GM18951 (cell line): ENCODE data around the gene PEX5L.
"Not testable (repeated sequence)": the region's sequence is repeated elsewhere in the genome, so short reads cannot be mapped to it uniquely, and the experiment has no call there.

ENCODE experiments used
- POLR2A ChIP-seq: IDR thresholded peaks from 4 replicates; pipeline ENCODE4 v1.6.1; 2011; ENCODE audit warnings: mild to moderate bottlenecking; ENCODE audit not compliant: insufficient read length, insufficient read depth; ENCODE audit errors: extremely low read depth
- in situ Hi-C: fragments of 300-500 bp; cut with MboI; formaldehyde crosslinking; loops from one replicate; pipeline ENCODE4 v1.12.0; 2022; ENCODE audit warnings: low sequenced_read_pairs, mixed read lengths, inconsistent platforms; ENCODE audit not compliant: unreplicated experiment

Gene PEX5L

DNA sequence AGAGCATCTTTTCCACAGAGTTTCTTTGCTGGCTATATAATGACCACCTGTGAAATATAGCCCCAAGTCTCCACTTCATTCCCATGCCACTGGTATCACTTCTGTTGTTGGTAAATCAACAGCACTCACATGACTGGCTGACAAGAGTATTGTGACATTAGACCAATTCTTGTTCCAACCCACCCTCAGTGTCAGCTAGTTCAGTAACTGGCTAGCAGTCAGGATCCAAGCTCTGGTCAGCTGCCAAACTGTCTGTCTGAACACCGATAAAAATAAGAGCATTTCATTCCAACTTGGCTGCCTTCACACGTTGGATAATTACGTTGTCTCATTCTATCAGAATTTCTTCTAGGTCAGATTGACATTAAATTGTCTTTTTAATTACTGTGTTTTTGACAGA, 217.4 kb downstream of the PEX5L start:
- in situ Hi-C loops = loop anchor here (10.0 kb wide), 1 partner anchor 775 kb away; no protein-coding TSS in a partner anchor
- TF ChIP-seq POLR2A = no peak

DNA sequence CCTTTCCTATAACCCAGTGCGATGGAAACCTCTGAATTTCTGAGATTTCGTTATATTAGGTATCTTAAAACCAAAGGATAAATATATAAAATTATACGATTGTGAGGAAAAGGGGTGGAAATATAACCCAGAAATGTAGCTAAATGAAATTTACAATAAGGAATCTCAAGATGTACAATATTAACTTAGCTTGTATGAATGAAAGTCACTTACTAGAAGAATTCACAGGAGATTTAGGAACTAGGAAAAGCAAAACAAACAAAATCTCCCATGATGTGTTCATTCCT, 224.7 kb downstream of the PEX5L start:
- in situ Hi-C loops = loop anchor here (10.0 kb wide), 1 partner anchor 783 kb away; no protein-coding TSS in a partner anchor
- no peak for TF ChIP-seq POLR2A

DNA sequence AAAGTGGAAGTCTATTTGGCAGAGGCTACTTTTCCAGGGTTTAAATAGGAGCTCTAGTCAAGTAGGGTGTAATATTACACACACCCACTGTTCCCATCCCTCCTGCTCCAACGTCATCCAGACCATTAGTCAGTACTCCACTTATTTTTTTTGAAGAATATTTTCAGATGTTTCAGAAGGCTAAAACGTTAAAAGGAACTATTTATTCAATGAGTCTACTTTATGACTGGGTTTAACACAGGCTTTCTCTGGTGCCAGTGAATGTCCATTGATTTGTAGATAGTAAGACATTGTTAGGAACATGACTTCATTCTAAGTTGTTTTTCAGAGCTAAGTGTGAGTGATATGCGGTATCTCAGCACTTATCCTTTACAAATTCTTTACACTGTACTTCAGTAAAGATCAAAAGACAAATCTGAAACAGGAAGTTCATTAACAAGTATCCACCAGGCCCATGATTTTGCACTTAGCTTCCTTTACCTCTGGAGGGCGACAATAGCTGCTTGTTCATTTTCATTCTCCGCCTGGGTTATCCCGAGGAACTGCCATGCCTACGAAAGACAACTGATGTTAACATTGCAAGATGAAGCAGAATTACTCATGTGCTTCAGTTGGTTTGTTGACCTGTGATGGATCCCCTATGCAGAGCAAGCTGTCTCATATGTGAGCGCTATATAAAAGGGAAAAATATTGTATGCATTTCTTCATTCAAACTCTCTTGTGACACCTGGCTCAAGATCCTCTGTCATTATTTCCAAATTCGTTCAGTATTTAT, 225.2 kb downstream of the PEX5L start:
- no peak for TF ChIP-seq POLR2A
- in situ Hi-C loops = loop anchor here (10.0 kb wide), 1 partner anchor 783 kb away; no protein-coding TSS in a partner anchor

DNA sequence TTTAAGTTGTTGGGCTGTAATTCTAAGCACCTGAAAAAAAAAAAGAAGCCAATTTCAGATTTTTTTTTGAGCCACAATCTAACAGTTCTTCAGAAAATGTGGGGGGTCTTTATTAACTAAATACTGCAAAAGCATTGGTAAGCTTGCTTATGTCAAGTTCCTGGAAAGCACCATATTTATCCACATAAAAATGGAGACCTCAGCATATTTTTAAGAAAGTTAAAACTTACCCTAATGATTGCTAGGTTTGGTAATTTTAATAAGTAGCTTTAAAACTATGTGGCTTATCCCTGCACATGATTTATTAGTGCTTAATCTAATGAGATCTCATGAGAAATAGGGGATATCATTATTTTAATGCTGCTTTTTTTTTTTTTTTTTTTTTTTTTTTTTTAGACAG, 227.1 kb downstream of the PEX5L start:
- in situ Hi-C loops = loop anchor here (10.0 kb wide), 1 partner anchor 785 kb away; no protein-coding TSS in a partner anchor
- TF ChIP-seq POLR2A = no peak

DNA sequence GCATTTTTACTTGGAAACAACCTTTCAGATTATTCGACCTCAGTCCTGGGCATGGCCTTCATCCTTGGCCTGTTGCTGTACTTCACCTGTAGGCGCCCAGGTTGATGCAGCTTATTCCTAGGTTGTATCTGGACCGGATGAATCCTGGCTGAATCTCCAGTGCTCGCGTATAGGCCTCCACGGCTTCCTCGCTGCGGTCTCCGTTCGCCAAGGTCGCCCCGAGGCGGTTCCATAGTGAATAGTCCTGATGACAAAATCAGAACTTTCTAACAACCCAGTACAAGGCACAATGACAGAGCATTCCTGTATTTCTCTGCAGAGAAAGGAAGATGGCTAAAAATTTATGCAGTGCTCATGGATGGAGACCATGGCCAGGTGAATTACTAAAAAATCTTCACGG, 229.1 kb downstream of the PEX5L start:
- TF ChIP-seq POLR2A = no peak
- in situ Hi-C loops = no loop called here

DNA sequence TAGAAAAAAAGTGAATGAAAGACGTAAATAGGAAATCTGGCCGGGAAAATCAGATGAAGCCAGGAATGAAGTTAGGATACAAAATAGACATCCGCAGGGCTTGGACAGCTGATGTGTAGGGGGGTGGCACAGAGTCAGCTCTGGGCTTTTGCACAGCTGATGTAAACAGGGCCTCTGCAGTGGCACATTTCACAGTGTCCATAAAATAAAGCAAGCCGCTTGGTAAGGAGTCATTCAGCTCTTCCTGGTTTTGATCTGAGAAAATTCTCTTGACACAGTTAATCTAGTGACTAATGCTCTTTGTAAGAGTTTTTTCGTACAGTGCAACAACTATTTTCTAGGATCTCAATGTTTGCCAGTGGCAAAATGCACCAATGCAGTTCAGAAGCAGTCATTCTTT, 230.6 kb downstream of the PEX5L start:
- no peak for TF ChIP-seq POLR2A
- in situ Hi-C loops = no loop called here

DNA sequence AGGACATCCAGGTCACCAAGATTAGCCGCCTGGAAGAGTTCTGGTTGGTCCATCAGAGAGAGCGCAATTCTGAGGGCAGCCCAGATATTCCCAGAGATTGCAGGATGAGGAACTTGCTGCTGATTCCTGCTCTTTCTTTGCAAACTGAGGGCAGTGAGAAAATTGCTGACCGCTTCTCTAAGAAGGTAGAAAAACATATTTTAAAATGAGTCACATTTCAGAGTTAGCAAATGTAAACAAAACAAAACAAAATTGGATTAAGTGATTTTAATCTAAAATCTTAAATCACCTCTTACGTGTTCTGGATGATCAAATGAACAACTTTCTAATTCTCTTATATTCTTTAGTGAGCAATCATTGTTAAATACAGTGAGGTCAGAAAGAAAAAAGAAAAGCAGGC, 234.9 kb downstream of the PEX5L start:
- no peak for TF ChIP-seq POLR2A
- in situ Hi-C loops = no loop called here

DNA sequence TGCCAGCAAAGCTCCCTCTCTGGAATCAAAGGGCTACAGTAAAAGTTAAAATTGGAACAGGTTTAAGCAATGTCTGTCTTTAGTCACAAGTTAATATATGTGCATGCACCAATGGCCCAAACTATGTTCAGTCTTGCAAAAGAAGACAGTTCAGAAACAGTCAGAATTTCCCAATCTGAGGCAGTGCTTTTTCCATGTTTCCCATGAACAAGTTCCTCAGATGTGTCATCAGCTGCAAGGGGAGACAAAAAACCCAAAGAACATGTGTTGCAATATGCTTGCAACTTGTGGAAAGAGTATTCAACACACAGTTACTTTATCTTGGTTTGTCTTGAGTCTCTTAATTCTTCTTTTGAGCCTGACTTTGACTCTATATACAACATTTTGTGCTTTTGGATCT, 235.5 kb downstream of the PEX5L start:
- in situ Hi-C loops = no loop called here

DNA sequence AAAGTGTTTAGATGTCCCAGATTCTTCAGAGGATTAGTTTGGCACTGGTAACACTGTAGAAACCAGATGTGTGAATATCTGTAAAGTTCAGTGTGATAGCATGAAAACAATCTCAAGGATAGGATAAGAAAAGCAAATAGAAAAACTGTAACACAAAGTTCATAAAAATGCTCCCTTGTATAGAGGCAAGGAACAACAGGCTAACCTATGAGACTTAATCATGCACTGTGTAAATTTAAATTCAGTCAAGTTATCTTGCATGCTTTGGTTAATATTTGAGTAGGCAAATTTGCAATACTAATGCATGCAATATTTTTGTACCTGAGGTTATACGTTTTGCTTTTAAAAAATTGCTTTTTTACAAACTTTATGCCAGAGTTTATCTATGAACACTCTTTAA, 239.5 kb downstream of the PEX5L start:
- TF ChIP-seq POLR2A = no peak
- in situ Hi-C loops = no loop called here

More for the DNA sequence above, 235.5 kb downstream of the PEX5L start:
- TF ChIP-seq POLR2A = no peak

DNA sequence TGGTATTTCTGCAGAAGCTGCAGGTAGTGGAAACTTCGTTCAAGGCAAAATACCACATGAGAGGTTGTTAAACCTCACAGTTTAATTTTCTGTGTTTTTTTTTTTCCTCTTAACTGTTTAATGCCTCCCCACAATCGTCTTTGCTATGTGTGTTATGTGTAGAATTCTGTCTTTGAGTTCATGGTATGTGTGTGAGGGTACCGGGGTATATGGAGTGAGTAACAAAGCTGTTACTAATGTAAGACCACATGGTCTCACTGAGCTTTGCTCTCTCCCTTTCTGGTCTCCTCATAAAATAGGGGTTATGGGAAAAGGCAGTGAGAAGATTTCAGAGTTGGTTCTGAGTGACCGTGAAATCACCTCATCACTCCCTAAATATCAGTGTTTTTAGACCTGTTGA, 240.3 kb downstream of the PEX5L start:
- in situ Hi-C loops = no loop called here
- TF ChIP-seq POLR2A = no peak

DNA sequence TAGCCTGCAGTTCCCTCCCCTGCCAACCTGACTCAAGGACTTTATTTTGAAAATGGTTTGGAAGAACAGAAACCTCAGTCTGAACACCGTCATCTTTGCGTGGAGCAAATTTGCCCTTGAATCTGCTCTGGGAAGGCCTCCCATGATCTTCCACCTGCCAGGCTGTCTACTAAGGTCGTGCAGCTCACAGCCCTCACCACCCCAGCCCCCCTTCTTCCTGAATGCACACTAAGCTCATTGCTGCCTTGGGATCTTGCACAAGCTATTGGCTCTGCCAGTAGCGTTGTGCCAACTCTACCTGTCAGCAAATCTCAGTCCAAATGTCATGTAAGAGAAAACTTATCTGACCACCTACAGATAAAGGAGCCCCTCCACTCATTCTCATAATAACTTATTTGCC, 242.4 kb downstream of the PEX5L start:
- in situ Hi-C loops = no loop called here
- no peak for TF ChIP-seq POLR2A

DNA sequence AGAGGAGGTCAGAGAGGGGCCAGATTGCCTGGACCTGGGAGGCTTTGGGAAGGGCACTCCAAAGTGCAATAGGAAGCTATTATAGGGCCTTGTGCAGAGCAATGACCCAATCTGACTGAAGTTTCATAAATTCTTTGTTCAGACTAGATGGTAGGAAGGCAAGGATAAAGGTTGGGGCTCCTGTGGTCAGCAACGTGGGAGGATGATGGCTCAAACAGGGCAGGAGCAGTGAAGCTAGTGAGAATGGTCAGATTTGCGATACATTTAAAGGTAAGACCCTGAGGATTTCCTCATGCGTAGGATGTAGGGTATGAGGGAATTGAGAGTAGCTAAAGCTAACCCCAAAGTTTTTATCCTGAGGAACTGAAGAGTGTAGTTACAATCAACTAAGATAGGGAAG, 244.9 kb downstream of the PEX5L start:
- TF ChIP-seq POLR2A = no peak
- in situ Hi-C loops = no loop called here

DNA sequence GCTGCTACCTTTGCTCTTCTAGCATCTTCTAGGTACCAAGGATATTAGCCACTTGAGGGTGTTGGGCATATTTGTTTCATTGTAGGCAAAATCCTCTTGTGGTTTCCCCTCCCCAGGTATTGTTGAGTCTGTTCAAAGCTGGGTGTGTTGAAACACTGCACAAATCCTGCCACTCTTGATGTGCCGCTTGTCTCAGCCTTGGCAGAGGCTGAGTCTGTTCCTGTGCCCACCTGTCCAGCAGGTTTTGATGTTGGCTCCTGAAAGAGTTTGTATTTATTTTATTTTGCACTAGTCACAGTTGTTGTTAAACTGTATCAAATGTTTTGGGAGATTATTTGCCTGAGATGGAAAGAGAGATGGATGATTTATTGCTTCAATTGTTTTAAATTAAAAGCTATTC, 247.7 kb downstream of the PEX5L start:
- no peak for TF ChIP-seq POLR2A
- in situ Hi-C loops = no loop called here

DNA sequence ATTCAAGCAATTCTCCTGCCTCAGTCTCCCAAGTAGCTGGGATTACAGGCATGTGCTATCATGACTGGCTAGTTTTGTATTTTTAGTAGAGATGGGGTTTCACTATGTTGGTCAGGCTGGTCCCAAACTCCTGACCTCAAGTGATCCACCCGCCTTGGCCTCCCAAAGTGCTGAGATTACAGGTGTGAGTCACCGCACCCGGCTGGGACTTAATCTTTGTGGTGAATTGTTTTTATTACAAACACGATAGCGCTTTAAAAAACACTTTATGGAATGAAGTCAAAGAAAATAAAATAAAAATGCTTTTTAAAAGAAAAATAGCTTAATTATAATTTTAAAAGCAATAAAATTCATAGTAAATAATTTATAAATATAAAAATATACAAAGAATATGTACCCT, 253.9 kb downstream of the PEX5L start:
- in situ Hi-C loops = not testable (repeated sequence)

DNA sequence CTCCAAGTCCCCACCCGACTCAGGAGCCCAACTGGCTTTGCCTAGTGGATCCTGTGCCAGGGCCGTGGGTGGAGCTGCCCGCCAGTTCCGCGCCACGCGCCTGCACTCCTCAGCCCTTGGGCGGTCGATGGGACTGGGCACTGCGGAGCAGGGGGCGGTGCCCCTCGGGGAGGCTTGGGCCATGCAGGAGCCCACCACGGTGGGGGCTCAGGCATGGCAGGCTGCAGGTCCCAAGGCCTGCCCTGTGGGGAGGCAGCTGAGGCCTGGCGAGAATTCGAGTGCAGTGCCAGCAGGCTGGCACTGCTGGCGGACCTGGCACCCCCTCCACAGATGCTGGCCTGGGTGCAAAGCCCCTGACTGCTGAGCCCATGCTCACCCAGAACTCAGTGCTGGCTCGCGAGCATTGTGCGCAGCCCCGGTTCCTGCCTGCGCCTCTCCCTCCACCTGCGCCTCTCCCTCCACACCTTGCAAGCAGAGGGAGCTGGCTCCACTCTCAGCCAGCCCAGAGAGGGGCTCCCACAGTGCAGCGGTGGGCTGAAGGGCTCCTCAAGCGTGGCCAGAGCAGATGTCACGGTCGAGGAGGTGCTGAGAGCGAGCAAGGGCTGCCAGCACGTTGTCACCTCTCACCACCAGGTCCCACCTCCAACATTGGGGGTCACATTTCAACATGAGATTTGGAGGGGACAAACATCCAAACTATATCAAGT, 261.2 kb downstream of the PEX5L start:
- in situ Hi-C loops = no loop called here

DNA sequence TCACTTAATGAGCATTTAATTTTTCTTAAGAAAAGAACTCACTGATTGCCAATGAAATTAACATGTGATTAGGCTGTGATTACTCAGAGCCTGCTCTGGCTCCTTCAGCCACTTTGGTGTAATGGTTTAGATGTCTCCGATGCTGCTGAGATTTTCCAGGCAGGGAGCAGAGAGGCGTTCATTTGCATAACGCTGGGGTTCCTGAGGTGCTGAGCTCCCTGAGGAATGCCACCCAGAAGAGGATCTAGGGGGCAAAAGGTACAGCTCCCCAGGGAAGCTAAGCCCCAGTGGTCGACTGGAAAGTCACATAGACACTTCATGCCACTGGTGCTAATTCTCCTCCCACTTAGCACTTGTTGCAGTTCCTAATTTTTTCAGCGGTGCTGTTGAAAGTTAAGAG, 264.4 kb downstream of the PEX5L start:
- TF ChIP-seq POLR2A = no peak
- in situ Hi-C loops = no loop called here

More for the DNA sequence above, 261.2 kb downstream of the PEX5L start:
- TF ChIP-seq POLR2A = no peak
